Heart left ventricle (tissue), 16 donors: Measurements from ENCODE around the gene LTK. TPM values are rescaled to one million over a fixed set of nuclear protein-coding genes. Genes with fewer than 3 reads are reported as not detected.
A peak's percentile ranks its signal among the peaks of the same experiment; 100 is the strongest.

Experiments
- ATAC-seq, 4 donors: fragments of 200-7000 bp; cut with Tn5 transposase; one replicate each; pipeline ENCODE4 v1.9.1; 2020 to 2022; ENCODE audit warnings: moderate library complexity in 4 of 4, mild to moderate bottlenecking in 3 of 4, moderate number of reproducible peaks in 1 of 4
- DNase-seq, 5 donors: peaks; one replicate each; pipeline ENCODE4 v3.0.0-alpha.2; 2020
- H3K27ac ChIP-seq, 12 donors: fragments of 200-600 bp; sonication (generic) in 4 of 12; one replicate each; pipeline versions ENCODE4 v1.5.0 to v1.8.0; 2016 to 2022; ENCODE audit warnings: mild to moderate bottlenecking in 2 of 12
- H3K27me3 ChIP-seq, 9 donors: fragments of 200-600 bp; sonication (generic) in 2 of 9; one replicate each; pipeline versions ENCODE4 v1.5.1 to v1.8.0; 2016 to 2022; ENCODE audit warnings: mild to moderate bottlenecking in 3 of 9
- H3K36me3 ChIP-seq, 9 donors: fragments of 200-600 bp; sonication (generic) in 2 of 9; one replicate each; pipeline versions ENCODE4 v1.5.0 to v1.8.0; 2018 to 2022; ENCODE audit warnings: mild to moderate bottlenecking in 2 of 9
- H3K4me1 ChIP-seq, 12 donors: fragments of 200-600 bp; sonication (generic) in 4 of 12; one replicate each; pipeline versions ENCODE4 v1.5.0 to v1.8.0; 2016 to 2022; ENCODE audit warnings: mild to moderate bottlenecking in 3 of 12
- H3K4me3 ChIP-seq, 12 donors: fragments of 200-600 bp; sonication (generic) in 4 of 12; one replicate each; pipeline versions ENCODE4 v1.5.0 to v1.8.0; 2017 to 2022; ENCODE audit warnings: mild to moderate bottlenecking in 9 of 12, moderate library complexity in 4 of 12
- H3K9me3 ChIP-seq, 12 donors: fragments of 200-600 bp; sonication (generic) in 4 of 12; one replicate each; pipeline versions ENCODE4 v1.5.0 to v1.8.0; 2016 to 2022; ENCODE audit warnings: mild to moderate bottlenecking in 1 of 12
- CTCF ChIP-seq, 12 donors: fragments of 200-600 bp; sonication (generic) in 4 of 12; IDR thresholded peaks; one replicate each; pipeline versions ENCODE4 v1.5.0 to v1.8.0; 2018 to 2022; ENCODE audit warnings: antibody characterized with exemption in 12 of 12, mild to moderate bottlenecking in 5 of 12
- POLR2A ChIP-seq, 2 donors: fragments of 450-650 bp; IDR thresholded peaks; one replicate each; pipeline ENCODE4 v1.6.1; 2017; ENCODE audit warnings: antibody characterized with exemption in 2 of 2, mild to moderate bottlenecking in 2 of 2, moderate library complexity in 2 of 2
- WGBS, 4 donors: extraction: QIAGEN DNeasy Blood & Tissue Kit in 2 of 4; methylation state at CpG; one replicate each; pipeline versions ENCODE4 v1.1.5 to v1.1.7; 2013 to 2018; 5-methylcytosine and 5-hydroxymethylcytosine counted together
- intact Hi-C, 10 donors: fragments of 100-400 bp; cut with DNase I; formaldehyde crosslinking; loops; one replicate each; pipeline versions ENCODE4 v1.11.1 to v1.14.2; 2022
- polyA plus RNA-seq, 2 donors: library from polyadenylated mRNA; stranded (reverse); fragments of 200-250 nt; gene quantifications; one replicate each; pipeline ENCODE4 v1.2.3, GENCODE V29; 2013
- total RNA-seq, 9 donors: library from RNA; depleted of rRNA in 2 of 9; stranded (reverse); fragments of >200 nt in 2 of 9; fragmentation: NEBNext Ultra II Directional in 3 of 9; extraction: Animal tissue kit (Norgen Biotek cat#: 25700) in 3 of 9; gene quantifications; one replicate each; pipeline versions ENCODE4 v1.1.0 to v1.2.4, GENCODE V29; 2016 to 2023
- donor health status: ischemic (EF 13 %, LVEDD 7.1; RV severe dilation, severe dysfunction).
- donor health status: healthy with polysubstance abuse.
- donor health status: DM: no; HTN: yes; CAD: no.
- donor health status: DM: no; HTN: no; CAD: no.
- donor health status: ischemic (EF 25% LVEDD 6.9; RV normal size, moderate dysfunction).
- donor health status: ischemic (EF 25% LVEDD 5.7; RV mildly dilated, moderate dysfunction).
- donor health status: healthy.
- donor health status: DM: yes; HTN: yes; CAD: no.
- donor health status: ischemic (EF 35%, LVEDD 5.7; RV mildly dilated, moderate dysfunction).
- donor health status: nonischemic (EF 11% LVEDD 7.7; RV severe dilation, severe dysfunction).
- donor health status: DM: yes; HTN: yes; CAD: no.
- donor health status: PGD.
- donor health status: ischemic (EF 29% LVEDD 5.4; RV normal size, mild dysfunction).
- donor health status: nonischemic (EF 23%, LVEDD 6.1; RV moderate dilation, normal function).

Gene LTK
- total and polyA plus RNA-seq, 11 donors: 0.14 to 1.6 (median 0.36) TPM

- 50 to 62% (median 55%) methylated on average over 4 of the region's 4 CpGs for WGBS, 4 donors
- intact Hi-C loops: no loop called here
- Histone ChIP-seq H3K9me3 (no peaks in the 10 kb centered on the region), H3K4me3 (no peak overlapping the region), H3K4me1 (peaks cover 7 to 31% (median 26%) of the 10 kb centered on the region in 12 donors), H3K27ac (no peak overlapping the region), H3K36me3 (no peaks in the 10 kb centered on the region), H3K27me3 (peaks cover 0 to 47% (median 16%) of the 10 kb centered on the region in 9 donors)
- DNase-seq: no peak
- TF ChIP-seq POLR2A (IDR thresholded peaks at IDR 0.05): no peak
- no peak for TF ChIP-seq CTCF (IDR thresholded peaks at IDR 0.05)
- ATAC-seq: no peak
Observed at GRCh38 chr15:41490355-41490754, 23.3 kb downstream of the LTK start.

GRCh38 chr15:41489641-41490040 lies 24.0 kb downstream of the LTK start:
- H3K36me3 ChIP-seq: no peaks in the 10 kb centered on the region
- H3K9me3 ChIP-seq: no peaks in the 10 kb centered on the region
- ATAC-seq: no peak
- intact Hi-C loops: no loop called here
- H3K27me3 ChIP-seq: peaks cover 0 to 41% (median 16%) of the 10 kb centered on the region in 9 donors
- no peak overlapping the region for H3K4me3 ChIP-seq
- no peak for DNase-seq
- 96 to 99% (median 98%) methylated on average over 2 of the region's 2 CpGs for WGBS, 4 donors
- H3K27ac ChIP-seq: no peak overlapping the region
- TF ChIP-seq CTCF (IDR thresholded peaks at IDR 0.05): no peak
- TF ChIP-seq POLR2A (IDR thresholded peaks at IDR 0.05): no peak
- peaks cover 7 to 24% (median 19%) of the 10 kb centered on the region in 12 donors for H3K4me1 ChIP-seq

- Histone ChIP-seq H3K4me3 (no peak overlapping the region), H3K27me3 (peaks cover 0 to 32% (median 8%) of the 10 kb centered on the region in 9 donors), H3K27ac (no peak overlapping the region), H3K9me3 (no peaks in the 10 kb centered on the region), H3K4me1 (peaks cover 4 to 17% (median 6%) of the 10 kb centered on the region in 12 donors), H3K36me3 (peaks cover 0 to 9% (median 3%) of the 10 kb centered on the region in 9 donors)
- DNase-seq (no peak), ATAC-seq (peak in 1 of 4 donors; percentile 15)
- intact Hi-C loops: no loop called here
- WGBS, 4 donors: 92 to 95% (median 95%) methylated on average over 2 of the region's 2 CpGs
- TF ChIP-seq CTCF (IDR thresholded peaks at IDR 0.05): no peak
- no peak for TF ChIP-seq POLR2A (IDR thresholded peaks at IDR 0.05)
Observed at GRCh38 chr15:41487802-41488201, 25.8 kb downstream of the LTK start.

GRCh38 chr15:41487381-41487780 lies 26.2 kb downstream of the LTK start:
- Histone ChIP-seq H3K36me3 (peaks cover 0 to 14% (median 6%) of the 10 kb centered on the region in 9 donors), H3K9me3 (no peaks in the 10 kb centered on the region), H3K27ac (no peak overlapping the region), H3K27me3 (peaks cover 0 to 29% (median 8%) of the 10 kb centered on the region in 9 donors), H3K4me3 (no peak overlapping the region), H3K4me1 (peaks cover under 1 to 14% (median 2%) of the 10 kb centered on the region in 12 donors)
- 61 to 81% (median 67%) methylated on average over 9 of the region's 9 CpGs for WGBS, 4 donors
- peak in 1 of 5 donors; percentile 45 for DNase-seq
- intact Hi-C loops: no loop called here
- TF ChIP-seq CTCF (IDR thresholded peaks at IDR 0.05) (no peak), POLR2A (IDR thresholded peaks at IDR 0.05) (no peak)
- peak in 1 of 4 donors; percentile 33 for ATAC-seq
